Right renal cortex interstitium (tissue), 3 donors: ENCODE measurements around the gene LHX3. TPM values are rescaled to one million over a fixed set of nuclear protein-coding genes. Genes with fewer than 3 reads are reported as not detected.

Experiments used
- DNase-seq, 3 donors: peaks; one replicate each; pipeline ENCODE4 v3.0.0-alpha.2; 2013; ENCODE audit warnings: low read depth in 3 of 3, low spot score in 2 of 3
- polyA plus RNA-seq, 3 donors: library from polyadenylated mRNA; unstranded; fragments of 120-200 nt; gene quantifications; one replicate each; pipeline ENCODE4 v1.2.1, GENCODE V29; 2013; ENCODE audit not compliant: insufficient read length in 3 of 3

Gene LHX3
- polyA plus RNA-seq, 3 donors, result not detected

GRCh38 chr9:136182420-136182787 is 22.5 kb downstream of the LHX3 start:
- DNase-seq, result no peak

GRCh38 chr9:136181784-136182419 is 23.0 kb downstream of the LHX3 start:
- no peak for DNase-seq

GRCh38 chr9:136180586-136180985 is 24.3 kb downstream of the LHX3 start:
- DNase-seq, result no peak

GRCh38 chr9:136179761-136180160 is 25.2 kb downstream of the LHX3 start:
- no peak for DNase-seq

- no peak for DNase-seq
Measured at GRCh38 chr9:136179101-136179616, 25.8 kb downstream of the LHX3 start.

- no peak for DNase-seq
Measured at GRCh38 chr9:136178773-136179075, 26.2 kb downstream of the LHX3 start.

GRCh38 chr9:136178061-136178772 is 26.7 kb downstream of the LHX3 start:
- no peak for DNase-seq

- no peak for DNase-seq
Measured at GRCh38 chr9:136177224-136177623, 27.7 kb downstream of the LHX3 start.

- no peak for DNase-seq
Measured at GRCh38 chr9:136175616-136176197, 29.2 kb downstream of the LHX3 start.

GRCh38 chr9:136174779-136175615 is 29.9 kb downstream of the LHX3 start:
- DNase-seq, result no peak

GRCh38 chr9:136173648-136174290 is 31.2 kb downstream of the LHX3 start:
- DNase-seq, result no peak

- DNase-seq, result no peak
Measured at GRCh38 chr9:136172412-136173079, 32.4 kb downstream of the LHX3 start.

GRCh38 chr9:136171801-136172411 is 33.0 kb downstream of the LHX3 start:
- DNase-seq, result no peak

- no peak for DNase-seq
Measured at GRCh38 chr9:136171009-136171800, 33.7 kb downstream of the LHX3 start.

- DNase-seq, result no peak
Measured at GRCh38 chr9:136170006-136170901, 34.7 kb downstream of the LHX3 start.

GRCh38 chr9:136169495-136169894 is 35.4 kb downstream of the LHX3 start:
- DNase-seq, result no peak

GRCh38 chr9:136163248-136163850 is 41.6 kb downstream of the LHX3 start:
- no peak for DNase-seq
